NB4 (cell line): Measurements from ENCODE around the gene ARMC5.

Experiments used
- POLR2A ChIP-seq: IDR thresholded peaks from 2 replicates; pipeline ENCODE4 v1.6.1; 2011; ENCODE audit warnings: mild to moderate bottlenecking; ENCODE audit not compliant: insufficient read length; ENCODE audit errors: extremely low read depth
- TF ChIP-seq, protein P1 (sequence below): IDR thresholded peaks from one replicate; pipeline ENCODE4 v1.5.1; 2012; ENCODE audit warnings: low read depth, low read length
- TF ChIP-seq, protein P2 (sequence below): IDR thresholded peaks from 2 replicates; pipeline ENCODE4 v1.6.1; 2011; ENCODE audit warnings: low read depth, low read length

DNA sequence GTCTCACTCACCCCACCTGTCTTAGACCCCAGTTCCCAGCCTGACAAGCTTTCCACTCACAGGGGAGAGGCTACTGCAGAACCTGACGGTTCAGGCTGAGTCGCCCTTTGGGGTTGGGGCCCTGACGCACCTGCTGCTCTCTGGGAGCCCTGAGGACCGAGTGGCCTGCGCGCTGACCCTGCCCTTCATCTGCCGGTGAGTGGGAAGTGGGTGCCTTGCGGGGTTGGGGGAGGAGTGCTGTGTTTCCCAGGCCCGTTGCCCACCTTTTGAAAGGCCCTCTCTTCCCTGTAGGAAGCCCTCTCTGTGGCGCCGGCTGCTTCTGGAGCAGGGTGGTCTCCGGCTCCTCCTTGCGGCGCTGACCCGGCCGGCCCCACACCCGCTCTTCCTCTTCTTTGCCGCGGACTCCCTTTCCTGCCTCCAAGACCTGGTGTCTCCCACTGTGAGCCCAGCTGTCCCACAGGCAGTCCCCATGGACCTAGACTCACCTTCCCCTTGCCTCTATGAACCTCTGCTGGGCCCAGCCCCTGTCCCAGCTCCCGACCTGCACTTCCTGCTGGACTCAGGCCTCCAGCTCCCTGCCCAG lies 6.6 kb downstream of the ARMC5 start:
- TF ChIP-seq, protein P1, sequence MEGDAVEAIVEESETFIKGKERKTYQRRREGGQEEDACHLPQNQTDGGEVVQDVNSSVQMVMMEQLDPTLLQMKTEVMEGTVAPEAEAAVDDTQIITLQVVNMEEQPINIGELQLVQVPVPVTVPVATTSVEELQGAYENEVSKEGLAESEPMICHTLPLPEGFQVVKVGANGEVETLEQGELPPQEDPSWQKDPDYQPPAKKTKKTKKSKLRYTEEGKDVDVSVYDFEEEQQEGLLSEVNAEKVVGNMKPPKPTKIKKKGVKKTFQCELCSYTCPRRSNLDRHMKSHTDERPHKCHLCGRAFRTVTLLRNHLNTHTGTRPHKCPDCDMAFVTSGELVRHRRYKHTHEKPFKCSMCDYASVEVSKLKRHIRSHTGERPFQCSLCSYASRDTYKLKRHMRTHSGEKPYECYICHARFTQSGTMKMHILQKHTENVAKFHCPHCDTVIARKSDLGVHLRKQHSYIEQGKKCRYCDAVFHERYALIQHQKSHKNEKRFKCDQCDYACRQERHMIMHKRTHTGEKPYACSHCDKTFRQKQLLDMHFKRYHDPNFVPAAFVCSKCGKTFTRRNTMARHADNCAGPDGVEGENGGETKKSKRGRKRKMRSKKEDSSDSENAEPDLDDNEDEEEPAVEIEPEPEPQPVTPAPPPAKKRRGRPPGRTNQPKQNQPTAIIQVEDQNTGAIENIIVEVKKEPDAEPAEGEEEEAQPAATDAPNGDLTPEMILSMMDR, result no peak
- no peak for TF ChIP-seq POLR2A
- TF ChIP-seq, protein P2, sequence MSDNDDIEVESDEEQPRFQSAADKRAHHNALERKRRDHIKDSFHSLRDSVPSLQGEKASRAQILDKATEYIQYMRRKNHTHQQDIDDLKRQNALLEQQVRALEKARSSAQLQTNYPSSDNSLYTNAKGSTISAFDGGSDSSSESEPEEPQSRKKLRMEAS, result no peak
